ENCODE results near the gene ERBB2.
"Not testable (repeated sequence)": the region's sequence is repeated elsewhere in the genome, so short reads cannot be mapped to it uniquely, and the experiment has no call there.

ERBB2 gene

GRCh38 chr17:39709998-39710964 is 10.4 kb downstream of the ERBB2 start:
- Mint-ChIP-seq H3K4me3 (no peak overlapping the region), H3K27ac (no peak overlapping the region), H3K9me3 (no peaks in the 10 kb centered on the region), H3K27me3 (ENCODE audit: low read depth) (no peaks in the 10 kb centered on the region), H3K4me1 (peaks cover 25% of the 10 kb centered on the region), H3K36me3 (ENCODE audit: low read depth) (peaks cover 46% of the 10 kb centered on the region)
- TF ChIP-seq CTCF (IDR thresholded peaks at IDR 0.05; ENCODE audit: unreplicated experiment in 3 of 3) = no peak

GRCh38 chr17:39711071-39711470 is 11.2 kb downstream of the ERBB2 start:
- Mint-ChIP-seq H3K4me1 (peaks cover 17% of the 10 kb centered on the region), H3K36me3 (ENCODE audit: low read depth) (peaks cover 46% of the 10 kb centered on the region)
- H3K27me3 Mint-ChIP-seq (ENCODE audit: low read depth); H3K4me3 Mint-ChIP-seq; H3K27ac Mint-ChIP-seq; H3K9me3 Mint-ChIP-seq: not testable (repeated sequence)

DNA sequence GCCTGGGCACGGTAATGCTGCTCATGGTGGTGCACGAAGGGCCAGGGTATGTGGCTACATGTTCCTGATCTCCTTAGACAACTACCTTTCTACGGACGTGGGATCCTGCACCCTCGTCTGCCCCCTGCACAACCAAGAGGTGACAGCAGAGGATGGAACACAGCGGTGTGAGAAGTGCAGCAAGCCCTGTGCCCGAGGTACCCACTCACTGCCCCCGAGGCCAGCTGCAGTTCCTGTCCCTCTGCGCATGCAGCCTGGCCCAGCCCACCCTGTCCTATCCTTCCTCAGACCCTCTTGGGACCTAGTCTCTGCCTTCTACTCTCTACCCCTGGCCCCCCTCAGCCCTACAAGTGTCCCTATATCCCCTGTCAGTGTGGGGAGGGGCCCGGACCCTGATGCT is 12.0 kb downstream of the ERBB2 start:
- Mint-ChIP-seq H3K4me1 (peaks cover 17% of the 10 kb centered on the region), H3K27me3 (ENCODE audit: low read depth) (no peaks in the 10 kb centered on the region), H3K27ac (no peak overlapping the region), H3K4me3 (no peak overlapping the region), H3K36me3 (ENCODE audit: low read depth) (peaks cover 51% of the 10 kb centered on the region), H3K9me3 (no peaks in the 10 kb centered on the region)
- no peak for TF ChIP-seq CTCF (IDR thresholded peaks at IDR 0.05; ENCODE audit: unreplicated experiment in 3 of 3)

- Mint-ChIP-seq H3K4me3 (no peak overlapping the region), H3K9me3 (no peaks in the 10 kb centered on the region), H3K27ac (no peak overlapping the region), H3K36me3 (ENCODE audit: low read depth) (peaks cover 51% of the 10 kb centered on the region), H3K4me1 (peaks cover 6% of the 10 kb centered on the region), H3K27me3 (ENCODE audit: low read depth) (no peaks in the 10 kb centered on the region)
- TF ChIP-seq CTCF (IDR thresholded peaks at IDR 0.05; ENCODE audit: unreplicated experiment in 3 of 3) = no peak
These were observed 14.4 kb downstream of the ERBB2 start for GRCh38 chr17:39714234-39714633.

GRCh38 chr17:39715375-39716072 is 15.7 kb downstream of the ERBB2 start:
- Mint-ChIP-seq H3K27me3 (ENCODE audit: low read depth) (no peaks in the 10 kb centered on the region), H3K9me3 (no peaks in the 10 kb centered on the region)

More at GRCh38 chr17:39715375-39716072, 15.7 kb downstream of the ERBB2 start:
- Mint-ChIP-seq H3K27ac (no peak overlapping the region), H3K4me3 (no peak overlapping the region), H3K36me3 (ENCODE audit: low read depth) (peaks cover 48% of the 10 kb centered on the region), H3K4me1 (no peaks in the 10 kb centered on the region)
- TF ChIP-seq CTCF (IDR thresholded peaks at IDR 0.05; ENCODE audit: unreplicated experiment in 3 of 3) = no peak
